Activated CD4-positive, alpha-beta T cell treated with anti-CD3 and anti-CD28 coated beads, Interleukin-2, amount 50 U/mL, for 24 hours (primary cell): ENCODE data around the gene AFDN.
"Not testable (repeated sequence)": the region's sequence is repeated elsewhere in the genome, so short reads cannot be mapped to it uniquely, and the experiment has no call there.

Experiments used
- DNase-seq, 2 donors: peaks; one replicate each; pipeline ENCODE4 v3.0.0-alpha.2; 2020; ENCODE audit warnings: low read depth in 1 of 2, low spot score in 1 of 2

Gene AFDN

DNA sequence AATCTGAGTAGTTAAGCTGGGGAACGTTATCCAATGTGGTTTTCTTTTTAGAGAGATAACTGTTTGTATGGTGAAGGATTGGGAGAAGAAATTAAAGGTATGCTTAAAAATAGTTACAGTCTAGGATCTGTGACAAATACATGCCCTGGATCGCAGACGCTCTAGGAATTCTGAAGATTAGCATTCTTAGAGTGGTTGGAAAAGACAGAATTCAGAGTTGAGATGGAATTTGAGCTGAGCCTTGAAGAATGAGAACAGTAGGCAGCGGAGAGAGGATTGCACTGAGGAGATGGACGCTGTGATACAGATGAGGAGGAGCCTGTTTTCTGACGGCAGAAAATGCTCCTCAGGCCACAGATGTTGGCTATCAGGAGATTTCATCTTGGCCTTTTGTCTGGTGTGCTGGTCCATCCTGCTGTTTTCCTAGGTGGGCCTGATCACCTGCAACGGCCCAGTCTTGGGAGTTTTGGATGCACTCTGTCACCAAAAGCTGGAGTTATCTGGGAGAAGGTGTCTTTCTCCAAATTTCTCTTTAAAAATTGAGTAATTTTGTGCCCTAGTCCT is 122.5 kb downstream of the AFDN start:
- no peak for DNase-seq

DNA sequence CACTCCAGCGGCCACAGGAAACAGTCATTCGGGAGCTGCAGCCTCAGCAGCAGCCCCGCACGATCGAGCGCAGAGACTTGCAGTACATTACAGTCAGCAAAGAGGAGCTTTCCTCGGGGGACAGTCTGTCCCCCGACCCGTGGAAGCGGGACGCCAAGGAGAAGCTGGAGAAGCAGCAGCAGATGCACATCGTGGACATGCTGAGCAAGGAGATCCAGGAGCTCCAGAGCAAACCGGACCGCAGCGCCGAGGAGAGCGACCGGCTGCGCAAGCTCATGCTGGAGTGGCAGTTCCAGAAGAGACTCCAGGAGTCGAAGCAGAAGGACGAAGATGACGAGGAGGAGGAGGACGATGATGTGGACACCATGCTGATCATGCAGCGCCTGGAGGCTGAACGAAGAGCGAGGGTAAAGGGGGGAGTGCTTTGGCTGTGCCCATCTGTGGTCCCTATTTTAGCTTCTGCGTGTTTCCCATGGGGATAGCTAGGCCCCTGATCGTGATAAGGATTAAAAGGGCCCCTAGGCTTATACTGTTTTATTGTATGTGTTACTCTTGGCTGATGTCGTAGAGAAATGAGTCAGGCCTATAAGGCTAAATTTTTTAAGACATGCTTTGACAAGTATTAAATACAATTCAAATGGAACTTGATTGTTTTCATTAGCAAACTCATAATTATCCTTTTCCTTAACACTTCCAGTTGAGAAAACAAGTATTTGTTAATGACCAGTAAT is 125.2 kb downstream of the AFDN start:
- DNase-seq = no peak

DNA sequence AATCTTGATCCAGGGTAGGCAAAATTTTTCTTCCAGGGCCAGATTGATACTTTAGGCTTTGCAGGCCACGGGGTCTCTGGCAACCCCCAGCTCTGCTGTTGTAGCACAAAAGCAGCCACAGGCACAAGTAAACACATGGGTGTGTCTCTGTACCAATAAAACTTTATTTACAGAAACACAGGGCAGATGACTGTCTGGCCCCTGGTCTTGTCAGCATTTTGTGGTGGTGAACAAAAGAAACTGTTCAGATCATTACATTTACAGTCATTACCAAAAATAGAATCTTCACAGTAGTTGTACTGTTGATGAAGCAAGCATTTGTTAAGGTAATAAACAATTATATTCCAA is 125.8 kb downstream of the AFDN start:
- DNase-seq = no peak

DNA sequence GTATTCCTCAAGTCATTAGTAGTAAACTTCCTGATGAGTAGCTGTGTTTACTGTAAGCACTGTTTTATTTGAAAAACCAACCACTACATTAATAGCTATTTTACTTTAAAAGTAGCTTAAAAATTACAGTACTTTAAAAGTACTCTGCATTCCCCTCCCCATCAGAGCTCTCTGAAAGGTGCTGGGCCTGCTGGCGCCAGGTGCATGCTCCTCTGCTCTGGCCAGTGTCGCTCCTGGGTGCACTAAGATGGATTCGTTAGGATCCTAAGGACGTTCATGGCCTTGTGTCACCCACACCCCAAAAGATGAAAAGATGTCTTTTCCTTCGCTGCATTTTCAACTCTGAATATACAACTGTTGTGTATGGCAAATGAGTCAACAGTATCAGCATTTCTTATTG is 126.8 kb downstream of the AFDN start:
- DNase-seq = no peak

DNA sequence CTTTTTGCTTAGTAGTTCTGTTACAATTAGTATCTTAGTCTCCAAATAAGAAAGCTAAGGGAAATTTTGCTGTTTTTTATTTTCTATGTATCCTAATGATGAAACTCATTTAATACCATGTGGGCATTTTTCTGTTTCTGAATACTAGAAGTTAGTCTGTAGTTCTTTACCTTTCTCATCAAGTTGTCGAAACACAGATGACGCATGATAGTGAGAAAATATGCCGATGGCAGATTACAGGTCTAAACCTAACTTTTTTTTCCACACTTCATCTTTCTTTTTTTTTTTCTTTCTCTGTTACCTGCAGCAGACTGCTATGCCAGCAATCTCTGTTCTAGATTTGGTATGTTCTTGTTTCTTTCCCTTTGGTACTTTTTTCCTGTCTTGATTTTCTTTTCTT is 127.4 kb downstream of the AFDN start:
- no peak for DNase-seq

DNA sequence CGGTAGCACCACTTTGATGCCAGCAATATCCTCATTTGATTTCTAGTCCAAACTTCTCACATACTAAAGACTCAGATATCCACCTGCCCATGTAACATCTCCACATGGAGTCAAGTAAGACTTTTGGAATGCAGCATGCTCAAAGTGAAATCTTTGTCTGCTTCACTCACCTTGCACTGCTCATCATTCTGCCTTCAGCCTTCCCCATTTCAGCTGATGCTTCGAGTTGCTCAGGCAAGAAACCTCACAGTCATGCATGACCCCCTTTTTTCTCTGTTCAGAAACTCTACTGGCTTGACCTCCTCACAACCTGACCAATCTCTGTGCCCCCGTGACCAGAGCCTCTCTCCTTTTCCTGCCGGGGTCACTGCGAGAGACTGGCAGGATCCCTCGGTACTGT is 129.8 kb downstream of the AFDN start:
- DNase-seq = no peak

DNA sequence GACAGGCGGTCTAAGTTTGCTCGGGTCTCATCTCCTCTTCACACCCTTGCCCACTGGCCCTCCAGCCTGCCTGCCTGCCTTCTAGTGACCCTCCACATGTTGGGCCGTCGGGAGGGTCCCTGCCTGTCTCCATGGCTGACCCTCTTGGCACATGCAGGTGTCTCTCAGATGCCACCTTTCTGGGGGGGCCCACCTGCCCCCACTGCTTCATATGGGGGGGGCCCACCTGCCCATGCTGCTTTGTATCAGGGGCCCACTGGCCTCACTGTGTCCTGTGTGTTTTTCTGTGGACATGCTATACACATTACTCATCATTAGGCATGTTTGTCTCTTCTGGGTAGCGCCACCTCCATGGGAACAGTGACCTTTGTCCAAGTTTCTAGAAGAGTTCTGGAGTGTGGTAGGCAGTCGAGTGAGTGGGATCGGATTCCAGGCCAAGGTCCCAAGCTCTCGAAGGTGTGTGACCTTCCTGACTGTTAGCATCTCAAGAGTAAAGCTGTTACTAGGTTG is 130.3 kb downstream of the AFDN start:
- DNase-seq = no peak

DNA sequence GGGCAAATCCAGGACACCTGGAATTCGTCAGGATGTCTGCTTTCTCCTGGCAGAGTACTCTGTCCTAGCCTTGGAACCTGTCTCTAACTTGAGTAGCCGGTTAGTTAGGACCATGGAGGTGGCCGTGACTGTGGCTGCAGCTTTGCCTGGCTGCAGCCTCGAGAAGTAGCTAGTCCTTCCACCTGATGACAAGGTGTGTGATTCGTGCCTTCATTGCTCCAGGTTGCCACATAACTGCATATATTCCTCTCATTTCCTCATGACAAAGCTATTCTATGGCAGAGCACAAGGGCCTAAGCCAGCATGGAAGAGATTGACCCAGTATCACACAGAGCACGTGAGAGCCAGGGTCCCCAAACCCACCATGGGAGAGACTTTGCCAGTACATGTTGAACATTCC is 130.9 kb downstream of the AFDN start:
- DNase-seq = no peak

DNA sequence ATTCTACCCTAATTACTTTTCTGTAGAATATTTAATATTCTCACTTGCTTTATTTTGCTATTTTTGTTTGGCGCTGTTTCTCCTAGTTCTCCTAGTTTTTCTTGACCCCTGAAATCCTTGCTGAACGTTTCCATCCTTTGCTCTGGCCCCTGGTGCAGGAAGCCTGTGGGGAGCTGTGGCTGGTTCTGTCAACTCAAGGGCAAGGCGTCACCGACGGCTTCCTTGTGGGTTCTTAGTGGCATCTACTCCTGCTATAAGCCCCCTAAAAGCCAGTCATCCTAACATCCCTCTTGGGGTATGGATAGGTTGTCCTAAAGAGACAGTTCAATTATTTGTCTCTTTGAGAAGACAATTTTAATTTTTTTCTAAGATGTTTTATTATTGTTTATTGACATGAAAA is 133.9 kb downstream of the AFDN start:
- DNase-seq = no peak

DNA sequence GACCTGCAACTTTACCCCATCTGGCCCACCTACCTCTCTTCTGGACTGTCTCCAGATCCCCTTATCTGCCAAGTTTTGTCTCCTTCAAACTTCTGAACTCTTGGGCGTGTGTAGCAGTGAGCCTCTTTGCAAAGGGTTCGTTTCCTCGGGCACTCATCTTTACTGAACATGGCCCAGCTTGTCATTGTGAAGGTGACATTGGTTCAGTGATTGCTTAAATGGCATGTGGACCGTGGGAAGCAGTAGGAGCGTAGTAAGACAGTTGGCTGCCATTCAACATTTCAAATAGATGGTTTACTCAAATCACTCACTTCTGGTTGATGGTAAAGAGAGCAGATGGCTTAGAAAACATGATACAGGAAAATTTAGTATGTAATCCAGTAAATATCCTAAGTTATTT is 136.0 kb downstream of the AFDN start:
- DNase-seq = no peak

DNA sequence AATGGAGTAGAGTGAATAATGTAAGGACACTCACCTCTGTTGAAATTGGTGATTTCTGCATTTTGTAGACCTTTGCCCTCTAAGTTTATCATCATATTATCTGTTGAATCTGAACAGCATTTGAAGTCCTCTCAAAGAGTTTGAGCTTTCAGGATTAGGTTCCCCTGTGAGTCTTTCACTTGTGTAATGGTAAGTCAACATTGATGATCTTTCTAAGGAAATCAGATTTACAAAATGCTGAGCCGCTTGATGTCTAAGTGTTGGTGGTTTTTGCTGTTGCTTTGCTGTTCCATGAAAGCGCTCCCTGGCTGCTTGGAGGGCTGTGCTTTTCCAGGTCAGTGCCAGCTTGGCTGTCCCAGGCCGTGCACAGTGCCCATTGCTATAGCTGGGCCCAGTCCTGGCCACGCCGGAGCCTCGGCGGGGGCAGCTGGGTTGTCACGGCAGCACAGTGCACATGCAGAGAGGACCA is 136.9 kb downstream of the AFDN start:
- no peak for DNase-seq

DNA sequence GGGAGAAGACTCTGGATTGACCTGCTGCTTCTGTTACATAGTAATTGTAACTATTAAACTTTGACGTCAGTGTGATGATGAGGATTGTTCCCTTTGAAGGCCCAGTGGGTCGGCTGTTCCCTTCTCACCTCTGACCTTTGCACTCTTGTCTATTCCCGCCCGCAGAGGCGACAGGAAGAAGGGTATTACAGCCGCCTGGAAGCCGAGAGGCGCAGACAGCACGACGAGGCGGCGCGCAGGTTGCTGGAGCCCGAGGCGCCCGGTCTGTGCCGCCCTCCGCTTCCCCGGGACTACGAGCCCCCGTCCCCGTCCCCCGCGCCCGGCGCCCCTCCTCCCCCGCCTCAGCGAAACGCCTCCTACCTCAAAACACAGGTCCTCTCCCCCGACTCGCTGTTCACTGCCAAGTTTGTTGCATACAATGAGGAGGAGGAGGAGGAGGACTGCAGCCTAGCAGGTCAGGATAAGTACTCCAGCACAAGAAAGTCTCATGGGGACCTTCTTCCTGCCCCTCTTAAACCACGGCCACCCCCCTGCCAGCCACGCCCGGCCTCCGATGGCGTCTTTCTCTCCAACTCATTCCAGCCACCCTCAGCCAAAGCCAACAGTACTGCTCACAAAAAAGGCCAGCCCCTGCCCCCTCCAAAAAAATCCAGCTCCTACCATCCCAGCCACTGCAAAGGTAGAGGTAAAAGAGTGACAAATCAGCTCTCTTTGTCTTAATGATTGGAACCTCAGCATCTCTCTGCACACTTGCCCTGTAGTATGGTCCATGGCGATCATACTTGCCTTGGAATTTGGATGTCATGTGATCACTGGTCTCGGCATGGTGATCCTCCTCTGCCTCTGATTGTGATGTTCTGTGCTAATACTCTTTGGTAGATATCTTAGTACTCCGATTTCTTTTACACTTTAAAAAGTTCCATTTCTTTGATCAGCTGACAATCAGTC is 139.2 kb downstream of the AFDN start:
- no peak for DNase-seq

DNA sequence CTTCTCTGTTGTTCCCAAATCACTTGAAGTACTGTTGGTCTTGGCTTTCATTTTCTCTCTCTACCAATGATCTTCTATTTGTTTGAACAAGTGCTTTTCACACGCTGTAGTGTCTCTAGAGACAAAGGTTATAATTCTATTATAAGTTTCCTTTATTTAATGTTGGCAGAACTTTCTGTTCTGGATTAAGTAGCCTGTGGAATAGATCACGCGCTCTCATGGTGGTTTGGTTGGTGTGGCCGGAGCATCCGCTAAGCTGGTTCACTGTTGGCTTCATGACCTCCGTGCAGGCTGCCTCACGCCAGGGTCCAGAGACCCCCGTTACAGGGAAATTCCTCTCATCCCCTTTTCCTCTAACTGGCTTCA is 139.8 kb downstream of the AFDN start:
- DNase-seq = no peak

DNA sequence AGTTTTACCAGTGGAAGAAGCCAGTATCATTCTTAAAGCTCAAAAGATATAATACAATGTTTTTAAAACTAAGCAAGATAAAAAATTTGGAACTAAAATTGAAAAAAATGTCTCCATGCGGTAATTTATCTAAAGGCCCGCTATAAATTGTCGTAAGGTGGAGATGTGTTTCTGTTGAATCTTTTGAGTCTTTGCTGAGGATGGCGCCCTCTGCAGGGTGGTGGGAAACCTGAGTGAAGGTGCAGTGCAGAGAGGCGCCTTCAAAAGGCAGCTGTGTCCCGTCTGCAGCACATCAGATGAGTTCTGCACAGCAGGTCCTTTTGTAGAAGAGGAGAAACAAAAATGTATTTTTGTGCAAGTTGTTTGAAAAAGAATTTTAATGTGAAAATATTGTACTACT is 141.4 kb downstream of the AFDN start:
- no peak for DNase-seq

DNA sequence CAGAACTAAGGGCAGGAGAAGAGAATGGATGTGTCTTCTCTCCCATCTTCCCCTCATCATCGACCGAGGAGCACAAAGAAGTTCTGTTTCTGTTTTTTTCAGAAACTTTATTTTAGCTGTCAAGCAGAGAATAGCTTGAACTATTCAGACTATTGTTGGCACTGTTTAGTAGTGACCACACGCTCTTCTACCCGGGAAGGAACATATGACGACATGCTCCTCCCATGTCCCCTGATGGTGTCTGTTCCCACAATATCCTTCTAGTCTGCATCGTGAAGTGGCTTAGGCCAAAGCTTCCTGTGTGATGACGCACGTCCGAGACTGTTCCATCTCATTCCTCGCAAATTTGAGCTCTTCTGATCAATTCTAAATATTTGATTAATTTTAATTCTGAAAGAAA is 143.5 kb downstream of the AFDN start:
- no peak for DNase-seq

DNA sequence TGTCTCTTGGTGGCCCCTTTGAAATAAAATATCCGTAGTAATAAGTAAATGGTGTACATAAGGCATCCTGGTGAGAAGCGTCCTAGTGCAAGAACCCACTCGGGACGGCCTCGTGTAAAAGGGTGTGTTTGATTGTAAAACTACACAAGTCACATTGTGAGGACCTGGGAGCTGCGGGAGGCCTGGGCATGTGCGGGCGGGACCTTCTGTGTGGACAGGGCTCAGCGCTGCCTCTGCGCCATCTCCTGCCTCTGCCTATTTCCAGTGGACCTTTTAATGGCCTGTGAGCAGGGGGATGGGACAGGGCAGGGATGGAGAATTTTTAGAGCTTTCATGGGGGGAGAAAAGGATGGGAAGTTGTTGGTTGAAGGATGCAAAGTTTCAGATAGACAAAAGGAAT is 145.5 kb downstream of the AFDN start:
- DNase-seq = no peak

DNA sequence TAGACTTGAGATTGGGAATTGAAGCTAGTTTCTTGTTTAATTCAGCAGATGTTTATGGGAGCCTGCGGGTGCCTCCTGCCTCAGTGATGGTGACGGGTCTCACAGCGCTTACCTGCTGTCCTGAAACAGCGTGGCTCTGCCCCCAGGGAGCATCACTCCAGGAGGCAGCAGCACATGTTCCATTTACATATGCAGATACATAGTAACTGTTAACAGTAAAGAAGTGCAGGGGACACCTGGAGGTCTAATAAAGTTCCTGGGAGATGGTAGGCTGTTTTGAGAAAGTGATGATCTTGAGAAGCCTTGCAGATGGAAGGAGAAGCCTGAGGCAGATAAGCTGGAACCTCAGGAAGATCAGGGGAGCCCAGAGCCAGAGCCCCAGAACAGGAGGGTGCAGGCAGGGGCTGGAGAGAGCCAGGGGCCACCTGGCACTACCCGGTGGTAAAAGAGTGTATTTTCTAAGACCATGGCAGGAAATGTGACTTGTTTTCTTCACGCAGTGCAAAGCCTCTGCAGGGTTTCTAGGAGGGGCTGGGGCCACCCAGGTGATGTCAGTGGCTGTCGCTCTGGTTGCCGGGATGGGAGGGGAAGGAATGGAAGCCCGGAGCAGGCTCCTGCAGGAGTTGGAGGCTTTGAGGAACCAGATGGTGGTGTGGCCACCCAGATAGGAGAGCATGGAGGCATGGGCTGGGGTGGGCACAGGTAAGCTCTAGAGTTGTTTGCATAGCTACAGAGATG is 146.6 kb downstream of the AFDN start:
- DNase-seq = no peak

DNA sequence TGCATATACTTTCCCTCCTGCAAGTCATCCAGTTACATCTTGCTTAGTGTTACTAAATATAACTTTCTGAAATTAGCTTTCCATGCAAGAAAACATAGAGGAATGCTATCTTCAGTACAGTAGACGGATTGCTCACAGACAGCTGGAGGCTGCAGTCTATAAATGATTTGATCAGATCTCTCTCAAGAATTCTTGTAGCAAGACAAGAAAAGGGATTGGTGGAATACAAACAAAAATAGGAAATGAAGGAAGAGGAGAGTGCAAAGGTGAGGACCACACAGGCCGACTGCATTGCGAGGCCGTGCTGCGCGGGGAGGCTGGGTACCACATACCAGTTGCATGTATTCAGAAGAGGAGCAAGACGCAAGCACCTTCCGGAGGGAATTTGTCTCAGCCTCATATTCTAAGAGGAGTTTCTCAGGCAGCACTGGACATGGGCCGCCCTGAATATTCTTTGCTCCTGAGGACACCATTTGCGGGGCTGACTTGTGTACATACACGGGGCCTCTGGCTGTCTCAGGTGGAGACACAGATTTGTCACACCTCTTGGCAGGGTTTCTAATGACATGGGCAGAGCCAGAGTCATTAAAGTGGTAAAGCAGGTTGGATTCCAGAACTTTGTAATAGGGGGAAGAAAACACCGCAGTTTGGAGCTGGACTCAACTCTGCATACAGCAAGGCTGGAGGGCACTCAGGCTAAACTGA is 148.1 kb downstream of the AFDN start:
- DNase-seq = no peak

DNA sequence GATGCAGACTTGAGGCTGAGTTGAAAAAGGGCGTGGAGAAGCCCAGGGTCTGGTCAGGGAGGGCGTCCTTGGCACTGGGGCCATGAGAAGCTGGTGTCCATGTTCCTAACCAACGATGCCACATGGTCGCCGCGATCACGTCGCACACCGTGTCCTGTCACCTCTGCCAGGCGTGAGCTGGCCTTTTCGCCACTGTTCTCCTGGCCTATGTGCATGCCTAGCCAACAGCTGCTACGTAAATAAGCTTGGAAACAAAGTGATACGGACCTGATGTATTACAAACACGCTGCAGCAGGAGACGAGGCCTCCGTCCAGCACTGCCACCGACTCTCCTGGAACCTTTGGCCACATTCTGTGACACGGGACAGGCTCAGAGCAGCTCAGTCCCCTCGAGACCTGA is 148.7 kb downstream of the AFDN start:
- DNase-seq = no peak

DNA sequence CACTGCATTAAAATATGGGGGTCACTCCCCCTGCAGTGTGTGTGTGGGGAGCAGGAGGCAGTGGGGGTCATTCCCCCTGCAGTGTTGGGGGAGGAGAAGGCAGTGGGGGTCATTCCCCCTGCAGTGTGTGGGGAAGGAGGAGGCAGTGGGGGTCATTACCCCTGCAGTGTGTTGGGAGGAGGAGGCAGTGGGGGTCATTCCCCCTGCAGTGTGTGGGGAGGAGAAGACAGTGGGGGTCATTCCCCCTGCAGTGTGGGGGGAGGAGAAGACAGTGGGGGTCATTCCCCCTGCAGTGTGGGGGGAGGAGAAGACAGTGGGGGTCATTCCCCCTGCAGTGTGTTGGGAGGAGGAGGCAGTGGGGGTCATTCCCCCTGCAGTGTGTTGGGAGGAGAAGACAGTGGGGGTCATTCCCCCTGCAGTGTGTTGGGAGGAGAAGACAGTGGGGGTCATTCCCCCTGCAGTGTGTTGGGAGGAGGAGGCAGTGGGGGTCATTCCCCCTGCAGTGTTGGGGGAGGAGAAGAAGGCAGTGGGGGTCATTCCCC is 149.5 kb downstream of the AFDN start:
- DNase-seq = not testable (repeated sequence)
